MM.1S (cell line): ENCODE results near the gene KIAA0825.

Source experiments
- DNase-seq: peaks from one replicate; pipeline ENCODE4 v3.0.0-alpha.2; 2015
- H2AFZ ChIP-seq: fragments of 300-600 bp; sonication (generic); 2 replicates; pipeline ENCODE4 v1.6.0; 2016; ENCODE audit warnings: antibody characterized with exemption, low read length
- H3F3A ChIP-seq: fragments of 300-600 bp; sonication (generic); 2 replicates; pipeline ENCODE4 v1.6.1; 2016; ENCODE audit warnings: mild to moderate bottlenecking, antibody characterized with exemption, low read length, moderate library complexity, mixed read lengths; ENCODE audit not compliant: insufficient read depth
- H3K27ac ChIP-seq: fragments of 300-600 bp; sonication (generic); 2 replicates; pipeline ENCODE4 v1.5.1; 2016; ENCODE audit warnings: mild to moderate bottlenecking, low read length
- H3K27me3 ChIP-seq: fragments of 300-600 bp; sonication (generic); replicated peaks from 2 replicates; pipeline ENCODE4 v1.6.0; 2016; ENCODE audit warnings: low read length; ENCODE audit not compliant: insufficient read depth
- H3K36me3 ChIP-seq: fragments of 300-600 bp; sonication (generic); replicated peaks from 2 replicates; pipeline ENCODE4 v1.6.1; 2016; ENCODE audit warnings: mild to moderate bottlenecking, low read length, mixed read lengths; ENCODE audit not compliant: insufficient read depth
- H3K4me1 ChIP-seq: fragments of 300-600 bp; sonication (generic); 2 replicates; pipeline ENCODE4 v1.6.1; 2016; ENCODE audit warnings: low read length, mixed read lengths
- H3K4me2 ChIP-seq: fragments of 300-600 bp; sonication (generic); 2 replicates; pipeline ENCODE4 v1.6.0; 2016; ENCODE audit warnings: low read depth, low read length
- H3K4me3 ChIP-seq: fragments of 300-600 bp; sonication (generic); 2 replicates; pipeline ENCODE4 v1.5.1; 2016; ENCODE audit warnings: low read length, mixed read lengths
- H3K79me2 ChIP-seq: fragments of 300-600 bp; sonication (generic); 2 replicates; pipeline ENCODE4 v1.6.1; 2016; ENCODE audit warnings: mixed run types, low read length, mixed read lengths
- H3K9ac ChIP-seq: fragments of 300-600 bp; sonication (generic); 2 replicates; pipeline ENCODE4 v1.6.1; 2016; ENCODE audit warnings: low read length, mixed read lengths
- H3K9me2 ChIP-seq: fragments of 300-600 bp; sonication (generic); replicated peaks from 2 replicates; pipeline ENCODE4 v1.6.1; 2016; ENCODE audit warnings: mild to moderate bottlenecking, low read length, mixed read lengths; ENCODE audit not compliant: insufficient read depth
- H3K9me3 ChIP-seq: fragments of 300-600 bp; sonication (generic); replicated peaks from 2 replicates; pipeline ENCODE4 v1.6.1; 2016; ENCODE audit warnings: mild to moderate bottlenecking, low read length, mixed read lengths; ENCODE audit not compliant: insufficient read depth
- H4K20me1 ChIP-seq: fragments of 300-600 bp; sonication (generic); 2 replicates; pipeline ENCODE4 v1.6.1; 2016; ENCODE audit warnings: mild to moderate bottlenecking, low read length, moderate library complexity, mixed read lengths; ENCODE audit not compliant: insufficient read depth
- CTCF ChIP-seq: fragments of 300-600 bp; sonication (generic); IDR thresholded peaks from 2 replicates; pipeline ENCODE4 v1.5.1; 2016; ENCODE audit warnings: antibody characterized with exemption, low read length, mixed read lengths
- EZH2 ChIP-seq: fragments of 300-600 bp; sonication (generic); optimal IDR thresholded peaks from 2 replicates; pipeline ENCODE3; 2017; ENCODE audit warnings: low read depth, mild to moderate bottlenecking, antibody characterized with exemption, low read length, mixed read lengths
- EZH2phosphoT487 ChIP-seq: fragments of 300-600 bp; sonication (generic); IDR thresholded peaks from 2 replicates; pipeline ENCODE4 v1.6.1; 2018; ENCODE audit warnings: antibody characterized with exemption, low read length

KIAA0825 gene

GRCh38 chr5:94375801-94376200 is 242.6 kb downstream of the KIAA0825 start:
- Histone ChIP-seq H3K4me3 (no peak overlapping the region), H3K79me2 (no peaks in the 10 kb centered on the region), H4K20me1 (no peaks in the 10 kb centered on the region), H3K9ac (no peak overlapping the region), H3K36me3 (no peaks in the 10 kb centered on the region), H3K9me2 (no peaks in the 10 kb centered on the region), H3K9me3 (no peaks in the 10 kb centered on the region), H2AFZ (no peak overlapping the region), H3K27me3 (no peaks in the 10 kb centered on the region), H3K27ac (no peak overlapping the region), H3K4me1 (no peaks in the 10 kb centered on the region), H3F3A (no peaks in the 10 kb centered on the region), H3K4me2 (no peak overlapping the region)
- TF ChIP-seq EZH2phosphoT487, result no peak
- no peak for TF ChIP-seq EZH2
- TF ChIP-seq CTCF, result no peak
- DNase-seq, result no peak

- Histone ChIP-seq H3K27me3 (no peaks in the 10 kb centered on the region), H3K9me2 (no peaks in the 10 kb centered on the region), H3K79me2 (no peaks in the 10 kb centered on the region), H3K4me3 (no peak overlapping the region), H3K27ac (no peak overlapping the region), H3K9ac (no peak overlapping the region), H2AFZ (no peak overlapping the region), H3F3A (no peaks in the 10 kb centered on the region), H3K4me2 (no peak overlapping the region), H3K36me3 (no peaks in the 10 kb centered on the region), H3K4me1 (no peaks in the 10 kb centered on the region), H4K20me1 (no peaks in the 10 kb centered on the region), H3K9me3 (no peaks in the 10 kb centered on the region)
- TF ChIP-seq EZH2, result no peak
- no peak for TF ChIP-seq EZH2phosphoT487
- TF ChIP-seq CTCF, result no peak
- no peak for DNase-seq
These were observed 244.1 kb downstream of the KIAA0825 start for GRCh38 chr5:94374336-94374735.

GRCh38 chr5:94367900-94368299 is 250.5 kb downstream of the KIAA0825 start:
- Histone ChIP-seq H3K27ac (no peak overlapping the region), H3K4me2 (no peak overlapping the region), H3K4me3 (no peak overlapping the region), H2AFZ (no peak overlapping the region), H3K27me3 (no peaks in the 10 kb centered on the region), H3K9me3 (no peaks in the 10 kb centered on the region), H3K79me2 (no peaks in the 10 kb centered on the region), H3K9ac (no peak overlapping the region), H3F3A (no peaks in the 10 kb centered on the region), H4K20me1 (no peaks in the 10 kb centered on the region), H3K36me3 (no peaks in the 10 kb centered on the region), H3K9me2 (no peaks in the 10 kb centered on the region), H3K4me1 (no peaks in the 10 kb centered on the region)
- TF ChIP-seq CTCF (no peak), EZH2 (no peak), EZH2phosphoT487 (no peak)
- DNase-seq, result no peak
